SK-N-SH treated with all-trans-retinoic acid at 6 μM for 48 hours (cell line): ENCODE results near the gene CNTN6.

Experiments used
- ATAC-seq: fragments of 200-7000 bp; cut with Tn5 transposase; 3 replicates; pipeline ENCODE4 v1.9.1; 2020; ENCODE audit warnings: mild to moderate bottlenecking, moderate library complexity
- BACH2 ChIP-seq: fragments of 250-450 bp; sonication (Bioruptor Pico); IDR thresholded peaks from 2 replicates; pipeline ENCODE4 v1.9.0; 2021; ENCODE audit warnings: mild to moderate bottlenecking, borderline replicate concordance
- CREB5 ChIP-seq: fragments of 250-450 bp; sonication (Bioruptor Pico); IDR thresholded peaks from 2 replicates; pipeline ENCODE4 v1.5.1; 2020; ENCODE audit warnings: low read depth, mild to moderate bottlenecking, moderate library complexity
- CSRNP3 ChIP-seq: fragments of 250-450 bp; sonication (Bioruptor Pico); IDR thresholded peaks from 2 replicates; pipeline ENCODE4 v1.5.1; 2021; ENCODE audit warnings: mild to moderate bottlenecking, moderate library complexity
- ESRRG ChIP-seq: fragments of 250-450 bp; sonication (Bioruptor Pico); IDR thresholded peaks from 2 replicates; pipeline ENCODE4 v1.6.1; 2021; ENCODE audit warnings: mild to moderate bottlenecking
- GLIS3 ChIP-seq: fragments of 250-450 bp; sonication (Bioruptor Pico); IDR thresholded peaks from 2 replicates; pipeline ENCODE4 v1.5.0; 2020; ENCODE audit warnings: mild to moderate bottlenecking, moderate library complexity
- ISL1 ChIP-seq: fragments of 250-450 bp; sonication (Bioruptor Pico); IDR thresholded peaks from 2 replicates; pipeline ENCODE4 v2.1.2; 2022; ENCODE audit warnings: mild to moderate bottlenecking, moderate library complexity
- OSR1 ChIP-seq: fragments of 250-450 bp; sonication (Bioruptor Pico); IDR thresholded peaks from 2 replicates; pipeline ENCODE4 v1.8.0; 2022; ENCODE audit warnings: moderate library complexity, mild to moderate bottlenecking, inconsistent platforms
- PATZ1 ChIP-seq: fragments of 250-450 bp; sonication (Bioruptor Pico); IDR thresholded peaks from 2 replicates; pipeline ENCODE4 v1.8.0; 2020; ENCODE audit warnings: mild to moderate bottlenecking, moderate library complexity, borderline replicate concordance
- POU6F1 ChIP-seq: fragments of 250-450 bp; sonication (Bioruptor Pico); IDR thresholded peaks from 2 replicates; pipeline ENCODE4 v1.8.0; 2021; ENCODE audit warnings: low read depth, mild to moderate bottlenecking, moderate library complexity, borderline replicate concordance
- RARB ChIP-seq: fragments of 250-450 bp; sonication (Bioruptor Pico); IDR thresholded peaks from 2 replicates; pipeline ENCODE4 v1.8.0; 2021; ENCODE audit warnings: mild to moderate bottlenecking, moderate library complexity
- TCF4 ChIP-seq: fragments of 250-450 bp; sonication (Bioruptor Pico); IDR thresholded peaks from 2 replicates; pipeline ENCODE4 v1.8.0; 2021; ENCODE audit warnings: mild to moderate bottlenecking, moderate library complexity, borderline replicate concordance
- TOX ChIP-seq: fragments of 250-450 bp; sonication (Bioruptor Pico); IDR thresholded peaks from 2 replicates; pipeline ENCODE4 v1.8.0; 2021; ENCODE audit warnings: mild to moderate bottlenecking, moderate library complexity, borderline replicate concordance
- TSHZ2 ChIP-seq: fragments of 250-450 bp; sonication (Bioruptor Pico); IDR thresholded peaks from 2 replicates; pipeline ENCODE4 v1.5.0; 2020; ENCODE audit warnings: mild to moderate bottlenecking, moderate library complexity
- ZFP3 ChIP-seq: fragments of 250-450 bp; sonication (Bioruptor Pico); IDR thresholded peaks from 2 replicates; pipeline ENCODE4 v1.5.0; 2020; ENCODE audit warnings: mild to moderate bottlenecking, moderate library complexity
- ZFP30 ChIP-seq: fragments of 450-650 bp; formaldehyde crosslinking; IDR thresholded peaks from 2 replicates; pipeline ENCODE4 v1.5.0; 2022; ENCODE audit warnings: mild to moderate bottlenecking, moderate library complexity
- ZNF70 ChIP-seq: fragments of 450-650 bp; formaldehyde crosslinking; IDR thresholded peaks from 2 replicates; pipeline ENCODE4 v1.5.0; 2020; ENCODE audit warnings: mild to moderate bottlenecking, moderate library complexity

Gene CNTN6

GRCh38 chr3:1230920-1231319, 138.1 kb downstream of the CNTN6 start:
- ATAC-seq: no peak
- TF ChIP-seq CSRNP3 (CRISPR knock-in tag): no peak
- TF ChIP-seq TCF4 (CRISPR knock-in tag): no peak
- no peak for TF ChIP-seq RARB (CRISPR knock-in tag)
- TF ChIP-seq GLIS3 (CRISPR knock-in tag): no peak

- ATAC-seq: no peak
Measured at GRCh38 chr3:1232276-1232675, 139.5 kb downstream of the CNTN6 start.

GRCh38 chr3:1235526-1236120, 142.8 kb downstream of the CNTN6 start:
- ATAC-seq: no peak
- TF ChIP-seq BACH2 (CRISPR knock-in tag) (no peak), PATZ1 (CRISPR knock-in tag) (no peak), GLIS3 (CRISPR knock-in tag) (no peak), ZNF70 (no peak), RARB (CRISPR knock-in tag) (no peak), ZFP3 (CRISPR knock-in tag) (no peak), TOX (CRISPR knock-in tag) (no peak), POU6F1 (CRISPR knock-in tag) (no peak), OSR1 (no peak), ESRRG (CRISPR knock-in tag) (no peak), CREB5 (CRISPR knock-in tag) (no peak)

More at GRCh38 chr3:1232276-1232675, 139.5 kb downstream of the CNTN6 start:
- TF ChIP-seq TSHZ2 (CRISPR knock-in tag) (no peak), PATZ1 (CRISPR knock-in tag) (no peak), ESRRG (CRISPR knock-in tag) (no peak), ZFP3 (CRISPR knock-in tag) (no peak), ISL1 (CRISPR knock-in tag) (no peak), ZFP30 (CRISPR knock-in tag) (no peak), TCF4 (CRISPR knock-in tag) (no peak), RARB (CRISPR knock-in tag) (no peak), POU6F1 (CRISPR knock-in tag) (no peak)
